GM18951 (cell line): ENCODE results near the gene TNS1.

ENCODE experiments used
- POLR2A ChIP-seq: IDR thresholded peaks from 4 replicates; pipeline ENCODE4 v1.6.1; 2011; ENCODE audit warnings: mild to moderate bottlenecking; ENCODE audit not compliant: insufficient read length, insufficient read depth; ENCODE audit errors: extremely low read depth
- in situ Hi-C: fragments of 300-500 bp; cut with MboI; formaldehyde crosslinking; loops from one replicate; pipeline ENCODE4 v1.12.0; 2022; ENCODE audit warnings: low sequenced_read_pairs, mixed read lengths, inconsistent platforms; ENCODE audit not compliant: unreplicated experiment

TNS1 gene

DNA sequence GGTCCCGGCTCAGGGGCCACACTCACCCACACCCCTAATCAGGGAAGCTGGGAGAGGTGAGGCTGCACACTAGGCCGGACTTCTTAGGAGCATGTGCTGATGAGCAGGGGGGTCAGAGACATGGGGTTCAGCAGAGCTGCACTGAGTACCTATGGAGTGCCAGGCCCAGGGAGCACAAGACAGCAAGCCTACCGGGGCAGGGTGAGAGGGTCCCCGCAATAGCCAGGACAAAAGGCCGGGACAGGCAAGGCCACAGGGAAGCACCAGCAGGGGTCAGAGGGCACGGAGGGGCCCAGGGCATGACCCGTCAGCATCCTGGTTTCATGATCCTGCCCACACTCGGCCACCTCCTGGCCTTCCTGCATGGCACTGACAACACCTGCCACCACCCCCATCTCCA, 73.5 kb downstream of the TNS1 start:
- no peak for TF ChIP-seq POLR2A
- in situ Hi-C loops, result no loop called here

DNA sequence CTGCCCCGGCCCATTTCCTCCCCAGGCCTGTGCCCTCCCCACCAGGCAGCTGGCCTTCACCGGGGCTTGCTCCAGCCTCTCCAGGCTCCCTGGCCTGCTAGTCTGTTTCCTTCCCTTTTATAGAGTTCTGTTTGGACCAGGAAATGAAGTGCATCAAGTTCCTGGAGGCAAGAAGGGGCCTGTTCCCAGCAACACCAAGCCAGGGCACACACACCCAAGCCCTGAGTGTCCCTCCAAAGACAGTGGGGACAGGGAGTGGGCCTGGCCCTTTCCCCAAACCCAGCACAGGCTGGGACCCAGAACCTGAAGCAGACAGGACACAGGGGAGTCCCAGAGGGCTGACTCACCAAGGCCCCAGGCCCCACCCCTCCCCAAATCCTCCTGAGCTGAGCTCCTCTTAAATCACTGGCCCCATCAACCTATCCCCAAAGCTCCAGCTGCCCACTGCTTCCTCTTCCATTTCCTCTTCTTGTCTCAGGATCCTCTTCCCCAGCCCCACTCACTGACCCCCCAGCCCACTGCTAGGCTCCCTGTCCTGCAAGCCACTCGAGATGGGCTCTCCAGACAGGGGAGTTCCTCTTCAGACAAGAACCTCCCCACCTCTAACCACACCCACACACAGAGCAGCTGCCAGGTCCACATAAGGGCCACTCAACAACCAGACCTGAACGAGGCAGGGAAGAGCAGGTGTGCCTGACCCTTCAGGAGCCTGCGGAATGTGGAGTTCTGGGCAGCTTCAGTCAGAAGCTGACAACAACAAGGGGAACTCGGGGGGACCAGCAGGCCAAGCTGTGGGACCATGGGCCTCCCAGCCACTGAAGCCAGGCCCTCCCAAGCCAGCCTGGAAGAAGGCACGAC, 74.2 kb downstream of the TNS1 start:
- in situ Hi-C loops, result no loop called here
- no peak for TF ChIP-seq POLR2A

DNA sequence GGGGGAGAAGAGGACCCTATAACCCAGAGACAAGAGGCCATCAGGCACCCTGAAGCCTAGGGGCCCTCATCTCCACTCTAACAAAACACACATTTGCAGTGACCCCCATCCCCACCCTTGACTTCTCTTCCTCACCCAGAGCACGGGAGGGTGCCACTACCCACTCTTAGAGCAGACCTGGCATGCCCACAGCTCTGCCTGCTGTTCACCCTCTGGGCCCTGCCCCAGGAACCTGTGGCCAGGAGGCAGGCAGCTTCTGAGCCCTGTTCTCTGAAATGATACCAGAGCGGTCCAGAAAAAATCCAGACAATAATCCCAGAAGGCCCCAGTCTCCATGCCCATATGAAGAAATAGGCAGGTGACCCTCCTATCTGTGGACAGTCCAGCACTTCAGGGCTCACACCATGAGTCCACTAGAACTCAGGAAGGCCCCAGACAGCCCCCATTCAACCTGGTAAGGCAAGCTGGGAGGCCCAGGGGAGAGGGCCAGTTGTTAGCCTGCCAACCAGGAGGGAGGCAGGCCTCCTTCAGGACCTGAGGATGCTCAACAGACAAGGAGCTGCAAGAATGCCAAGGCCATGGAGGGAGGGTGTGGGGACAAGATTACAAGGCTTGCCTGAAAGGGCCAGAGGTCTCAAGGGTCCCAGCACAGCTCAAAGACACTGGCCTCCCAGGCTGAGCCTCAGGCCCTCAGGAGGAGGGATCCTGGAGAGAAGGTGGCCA, 75.0 kb downstream of the TNS1 start:
- TF ChIP-seq POLR2A, result no peak
- in situ Hi-C loops, result no loop called here

DNA sequence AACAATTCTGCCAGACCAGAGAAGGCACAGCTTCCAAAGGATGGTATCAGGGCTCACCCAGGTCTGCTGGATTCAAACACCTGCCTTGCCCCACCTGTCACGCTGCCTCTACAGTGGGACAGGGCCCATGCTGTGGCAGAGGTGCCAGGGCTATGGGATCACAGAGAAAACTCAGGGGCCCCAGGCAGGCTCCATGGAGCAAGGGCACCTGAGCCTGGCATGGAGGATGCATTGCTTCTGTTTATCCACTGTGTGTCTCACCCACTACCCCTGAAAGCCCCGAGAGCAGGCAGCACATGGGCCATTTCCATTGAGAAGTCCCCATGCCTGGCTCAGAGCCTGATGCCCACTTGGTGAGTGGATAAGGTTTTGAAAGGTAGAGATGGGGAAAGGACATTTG, 76.0 kb downstream of the TNS1 start:
- no peak for TF ChIP-seq POLR2A
- in situ Hi-C loops, result no loop called here

DNA sequence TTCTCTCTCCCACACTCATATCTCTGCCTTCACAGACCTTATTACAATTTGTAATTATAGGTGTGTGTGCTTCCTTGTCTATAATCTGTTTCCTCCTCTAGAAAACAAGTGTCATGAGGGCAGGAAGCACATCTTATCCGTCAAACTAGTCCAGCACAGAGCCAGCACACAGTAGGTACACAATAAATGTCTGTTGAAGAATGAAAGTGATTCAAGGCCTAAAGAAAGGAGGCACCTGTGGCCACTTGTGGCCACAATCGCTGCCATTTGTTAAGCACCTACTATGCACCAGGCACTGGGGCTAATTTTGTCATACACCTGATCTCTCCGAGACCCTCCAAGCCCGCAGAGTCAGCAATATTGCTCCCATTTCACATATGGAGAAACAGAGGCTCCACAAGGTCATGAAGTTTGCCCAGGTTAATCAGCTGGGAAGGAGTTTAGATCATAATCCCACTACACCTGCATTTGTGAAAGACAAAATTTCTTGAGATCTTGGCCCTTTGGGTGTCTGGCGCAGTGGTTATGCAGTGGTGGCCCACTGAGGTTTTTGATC, 78.4 kb downstream of the TNS1 start:
- TF ChIP-seq POLR2A, result no peak
- in situ Hi-C loops, result no loop called here

DNA sequence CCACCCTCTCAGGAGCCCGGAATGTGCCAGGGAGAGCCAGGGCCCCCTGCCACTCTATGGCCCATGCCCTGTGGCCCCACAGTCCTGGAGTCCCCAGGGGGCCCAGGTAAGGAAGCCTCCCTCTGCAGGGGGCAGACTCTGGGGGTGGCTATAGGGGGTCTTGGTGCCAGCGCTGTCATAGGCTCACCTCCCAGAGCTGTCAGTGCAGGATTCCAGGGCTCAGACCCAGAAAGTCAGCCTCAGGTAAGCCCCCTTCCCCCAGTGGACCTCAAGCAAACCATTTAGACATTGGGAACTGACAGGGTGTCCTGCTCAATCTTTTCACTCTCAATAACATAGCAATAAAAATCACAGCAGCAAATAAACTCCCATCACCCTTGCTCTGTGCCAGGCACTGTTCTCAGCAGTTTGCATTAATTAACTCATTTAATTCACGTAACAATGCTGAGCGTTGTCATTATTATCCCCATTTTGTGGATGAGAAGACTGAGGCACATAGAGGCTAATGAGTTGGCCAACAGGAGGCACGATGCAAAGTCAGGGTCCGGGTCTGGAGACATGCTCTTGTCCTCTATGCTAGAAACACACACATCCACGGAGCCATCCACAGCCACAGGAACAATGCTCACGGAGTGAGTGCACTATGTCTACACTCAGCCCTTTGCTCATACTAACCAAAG, 79.6 kb downstream of the TNS1 start:
- no peak for TF ChIP-seq POLR2A
- in situ Hi-C loops, result no loop called here

DNA sequence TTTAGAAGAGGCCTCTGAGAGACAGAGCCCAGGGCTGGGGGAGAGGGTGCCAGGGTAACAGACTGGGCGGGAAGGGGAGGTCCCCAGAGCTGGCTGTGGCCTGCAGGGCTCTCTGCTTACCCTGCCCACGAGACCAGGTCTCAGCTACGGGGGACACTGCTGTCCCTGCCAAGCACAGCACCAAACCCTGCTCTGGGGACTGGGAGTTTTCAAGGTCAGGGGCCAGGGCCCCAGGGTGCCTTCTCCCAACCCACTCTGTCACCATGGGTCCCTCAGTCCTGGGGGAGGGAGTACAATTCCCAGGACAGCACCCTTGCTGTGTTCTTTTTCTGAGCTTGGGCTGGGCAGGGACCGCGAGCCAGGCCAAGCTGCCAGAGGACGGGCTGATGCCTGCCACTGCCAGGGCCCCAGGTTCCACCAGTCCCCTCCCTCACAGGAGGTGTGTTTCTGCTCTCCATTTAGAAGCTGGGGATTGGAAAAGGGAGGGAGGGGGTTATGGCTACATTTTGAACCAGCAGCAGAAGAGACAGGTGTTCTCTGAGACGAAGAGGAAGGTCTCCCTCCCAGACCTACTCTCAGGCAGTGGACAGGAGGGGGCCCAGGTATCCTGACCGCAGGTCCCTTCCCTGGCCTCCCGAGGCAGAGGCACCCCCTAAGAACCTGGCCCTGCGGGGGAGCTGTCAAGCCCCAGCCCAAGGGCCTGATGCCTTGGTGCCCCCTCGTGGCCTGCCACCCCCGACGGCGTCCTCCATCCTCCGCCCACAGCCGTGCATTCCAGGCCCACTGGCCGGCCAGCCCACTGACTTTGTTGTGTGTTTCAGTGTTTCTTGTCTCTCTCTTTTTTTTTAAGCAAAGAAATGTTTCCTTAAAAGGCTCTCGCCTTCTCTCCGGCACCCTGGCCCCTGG, 80.4 kb downstream of the TNS1 start:
- in situ Hi-C loops, result no loop called here
- no peak for TF ChIP-seq POLR2A

DNA sequence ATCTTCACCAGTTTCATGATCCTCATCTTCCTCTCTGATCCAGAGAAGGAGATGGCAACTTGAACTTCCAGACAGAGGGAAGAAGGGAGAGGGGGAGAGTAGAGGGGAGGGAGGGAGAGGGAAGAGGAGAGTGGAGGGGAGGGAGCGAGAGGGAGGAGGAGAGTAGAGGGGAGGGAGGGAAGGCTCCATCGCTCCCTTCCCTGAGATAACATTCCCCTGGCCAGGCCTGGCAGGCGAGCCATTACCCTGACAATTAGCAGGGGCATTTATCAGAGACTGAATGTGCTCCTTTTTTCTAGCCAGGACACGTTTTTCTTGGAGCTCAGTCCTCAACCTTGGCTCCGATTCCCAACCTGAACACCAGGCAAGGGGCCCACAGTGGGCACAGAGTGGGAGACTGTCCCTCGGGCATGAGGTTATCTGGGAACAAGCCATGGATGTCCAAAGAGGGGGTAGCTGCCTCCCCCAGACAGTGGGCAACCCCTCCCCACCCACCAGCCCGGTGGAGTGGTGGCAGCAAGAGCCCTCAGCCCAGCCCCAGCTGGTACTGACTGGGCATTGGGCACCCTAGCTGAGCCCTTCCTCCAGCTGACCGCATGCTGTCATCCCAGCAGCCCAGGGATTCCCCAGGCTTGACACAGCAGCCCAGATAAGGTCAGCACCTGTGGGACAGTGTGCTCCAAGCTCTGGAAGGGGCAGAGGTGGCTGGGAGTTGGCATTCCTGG, 81.8 kb downstream of the TNS1 start:
- no peak for TF ChIP-seq POLR2A
- in situ Hi-C loops, result no loop called here

DNA sequence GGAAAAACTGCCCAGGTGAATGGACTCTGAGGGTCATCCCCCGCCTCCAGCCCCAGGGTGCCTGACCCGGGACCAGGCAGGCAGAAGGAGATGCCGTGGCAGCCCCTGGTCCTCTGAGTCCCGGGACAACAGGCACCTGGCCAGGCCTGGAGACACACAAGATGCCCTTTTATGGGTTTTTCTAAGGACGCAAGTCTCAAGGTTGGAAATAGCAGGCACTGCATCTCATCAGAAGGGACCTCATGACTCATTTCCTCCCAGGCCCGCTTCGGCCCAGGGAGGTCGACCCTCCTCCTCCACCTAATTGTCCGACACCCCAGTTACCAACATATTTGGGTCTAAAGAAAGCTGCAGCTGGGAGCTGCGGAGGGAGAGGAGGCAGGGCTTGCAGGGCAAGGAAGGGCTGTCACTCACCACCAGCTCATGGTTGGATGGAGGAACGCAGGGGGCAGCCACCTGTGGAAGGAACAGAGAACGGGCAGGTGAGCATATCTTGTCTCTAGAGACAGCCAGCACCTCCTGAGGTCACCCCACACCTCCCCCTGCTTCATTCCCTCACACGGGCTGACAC, 82.9 kb downstream of the TNS1 start:
- no peak for TF ChIP-seq POLR2A
- in situ Hi-C loops, result no loop called here

DNA sequence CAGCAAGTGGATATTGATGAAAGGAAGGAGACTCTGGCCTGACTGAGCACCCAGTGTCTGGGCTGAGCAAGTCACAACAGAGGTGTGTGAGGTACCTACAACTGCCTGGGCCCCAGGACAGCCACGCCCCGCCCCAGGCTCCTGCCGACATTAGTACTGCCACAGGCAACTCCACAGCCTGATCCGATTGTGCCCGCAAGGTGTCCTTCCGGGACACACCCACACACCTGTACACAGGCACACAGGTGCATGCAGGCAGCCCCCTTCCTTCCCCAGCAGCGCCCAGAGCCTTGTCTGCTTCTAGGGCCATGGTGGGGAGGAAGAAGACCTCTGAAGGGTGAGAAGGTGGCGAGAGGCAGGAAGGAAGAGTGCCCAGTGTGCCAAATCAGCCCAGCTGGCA, 83.6 kb downstream of the TNS1 start:
- in situ Hi-C loops, result no loop called here
- TF ChIP-seq POLR2A, result no peak

DNA sequence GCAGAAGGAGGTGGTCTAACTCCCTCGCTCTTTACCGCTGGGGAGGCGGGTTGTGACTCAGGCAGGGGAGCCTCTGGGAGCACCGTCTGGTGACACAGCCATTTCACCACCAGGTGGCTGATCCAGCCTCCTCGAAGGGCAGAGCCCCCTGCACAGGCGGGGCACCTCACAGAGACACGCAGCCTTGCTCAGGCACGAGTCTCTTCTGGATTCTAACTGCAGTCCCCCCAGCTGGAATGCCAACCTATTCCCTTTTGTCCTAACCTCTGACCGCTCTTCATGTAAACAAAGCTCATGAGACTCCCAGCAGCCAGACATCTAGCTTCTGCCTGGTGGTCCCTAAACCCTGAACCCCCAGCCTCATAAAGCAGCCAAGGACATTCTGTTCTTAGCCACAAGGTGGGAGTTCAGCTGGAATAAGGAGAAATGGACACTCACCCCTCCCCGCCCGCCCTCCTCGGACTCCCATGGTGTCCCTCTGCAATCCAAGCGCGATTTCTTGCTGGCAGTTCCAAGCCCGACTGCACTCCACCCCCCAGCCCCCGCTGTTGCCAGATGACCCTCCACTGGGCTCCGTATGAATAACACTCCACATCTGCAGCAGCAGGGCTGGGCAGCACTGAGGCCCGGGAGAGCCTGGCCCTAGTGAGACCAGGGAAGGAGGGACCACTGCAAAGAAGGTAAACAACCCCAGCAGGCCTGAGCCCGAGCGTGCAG, 84.3 kb downstream of the TNS1 start:
- in situ Hi-C loops, result no loop called here
- no peak for TF ChIP-seq POLR2A
